22Rv1 (cell line): Measurements from ENCODE around the gene ARHGEF4.

Experiments
- H3K27ac ChIP-seq: fragments of 450-650 bp; 2 replicates; pipeline ENCODE4 v1.5.1; 2017
- CTCF ChIP-seq: fragments of 450-650 bp; IDR thresholded peaks from 2 replicates; pipeline ENCODE4 v1.5.1; 2017; ENCODE audit warnings: mild to moderate bottlenecking
- ZFX ChIP-seq: fragments of 450-650 bp; IDR thresholded peaks from 2 replicates; pipeline ENCODE4 v1.6.1; 2017; ENCODE audit warnings: antibody characterized with exemption, borderline replicate concordance

The ARHGEF4 gene

GRCh38 chr2:130883496-130883895, 46.8 kb downstream of the ARHGEF4 start:
- TF ChIP-seq ZFX (no peak), CTCF (no peak)
- H3K27ac ChIP-seq, result no peak overlapping the region

- H3K27ac ChIP-seq, result no peak overlapping the region
- no peak for TF ChIP-seq CTCF
- TF ChIP-seq ZFX, result no peak
Measured at GRCh38 chr2:130884013-130884412, 47.3 kb downstream of the ARHGEF4 start.

DNA sequence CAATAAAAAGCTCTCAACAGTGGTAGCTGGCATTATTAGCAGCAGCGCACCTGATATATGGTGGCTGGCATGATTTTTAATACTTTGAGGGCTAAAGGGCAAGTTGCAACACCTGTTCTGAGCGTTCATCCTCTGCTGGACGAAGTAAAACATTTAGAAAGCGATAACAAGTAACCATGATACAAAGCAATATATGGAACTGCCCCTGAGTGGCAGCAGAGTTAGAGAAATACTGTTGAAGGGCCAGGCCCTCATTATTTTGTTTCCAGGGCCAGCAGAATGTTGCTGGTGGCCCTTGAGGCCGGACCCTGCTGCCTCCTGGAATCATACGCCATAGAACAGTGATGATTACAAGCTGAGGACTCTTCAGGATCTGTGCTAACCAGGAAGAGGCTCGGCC, 47.8 kb downstream of the ARHGEF4 start:
- H3K27ac ChIP-seq, result no peak overlapping the region
- no peak for TF ChIP-seq CTCF
- no peak for TF ChIP-seq ZFX

GRCh38 chr2:130887643-130888042, 50.9 kb downstream of the ARHGEF4 start:
- no peak overlapping the region for H3K27ac ChIP-seq
- TF ChIP-seq ZFX (no peak), CTCF (no peak)

- TF ChIP-seq CTCF, result no peak
- no peak for TF ChIP-seq ZFX
- no peak overlapping the region for H3K27ac ChIP-seq
Measured at GRCh38 chr2:130890941-130891669, 54.4 kb downstream of the ARHGEF4 start.

DNA sequence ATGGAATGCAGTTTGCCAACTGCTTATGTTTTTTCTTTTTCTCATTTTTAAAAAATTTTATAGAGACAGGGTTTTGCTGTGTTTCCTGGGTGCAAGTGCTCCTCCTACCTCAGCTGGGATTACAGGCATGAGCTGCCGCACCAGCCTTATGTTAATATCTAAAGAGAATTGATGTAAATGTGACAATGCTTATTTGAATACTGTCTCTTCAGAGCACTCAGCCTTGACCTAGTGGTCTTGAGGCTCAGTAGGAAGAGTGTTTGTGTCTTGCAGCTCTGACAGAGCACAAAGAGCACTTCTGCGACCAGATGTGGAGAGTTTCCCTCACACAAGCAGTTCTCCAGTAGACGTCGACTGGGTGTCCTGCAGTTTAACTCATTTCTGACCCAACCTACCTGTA, 55.3 kb downstream of the ARHGEF4 start:
- no peak overlapping the region for H3K27ac ChIP-seq
- TF ChIP-seq ZFX, result no peak
- no peak for TF ChIP-seq CTCF
